BLaER1 treated with 17β-estradiol and CSF1 and Interleukin-3, amounts not matched to agents 10 nM and 100 nM (cell line): ENCODE measurements around the gene HPF1.
"Not testable (repeated sequence)": the region's sequence is repeated elsewhere in the genome, so short reads cannot be mapped to it uniquely, and the experiment has no call there.

Source experiments
- H3K27ac ChIP-seq, 11 experiments: shearing (Covaris generic); formaldehyde crosslinking; 2 replicates each; pipeline ENCODE4 v1.8.1; 2022
- H3K27me3 ChIP-seq, 11 experiments: shearing (Covaris generic); formaldehyde crosslinking; 2 replicates each; pipeline ENCODE4 v1.8.1; 2022
- H3K36me3 ChIP-seq, 11 experiments: shearing (Covaris generic); formaldehyde crosslinking; 2 replicates each; pipeline ENCODE4 v1.8.1; 2022
- H3K4me1 ChIP-seq, 10 experiments: shearing (Covaris generic); formaldehyde crosslinking; 2 replicates each; pipeline ENCODE4 v1.8.1; 2022
- H3K4me2 ChIP-seq, 11 experiments: shearing (Covaris generic); formaldehyde crosslinking; 2 replicates each; pipeline ENCODE4 v1.8.1; 2022
- H3K4me3 ChIP-seq, 10 experiments: shearing (Covaris generic); formaldehyde crosslinking; 2 replicates each; pipeline ENCODE4 v1.8.1; 2022
- H3K9ac ChIP-seq, 11 experiments: shearing (Covaris generic); formaldehyde crosslinking; 2 replicates each; pipeline ENCODE4 v1.8.1; 2022
- H3K9me3 ChIP-seq, 11 experiments: shearing (Covaris generic); formaldehyde crosslinking; replicated peaks in 1 of 11; 2 replicates each; pipeline ENCODE4 v1.8.1; 2022
- H4K20me1 ChIP-seq, 11 experiments: shearing (Covaris generic); formaldehyde crosslinking; 2 replicates each; pipeline ENCODE4 v1.8.1; 2022
- Cebpa-rat ChIP-seq, 11 experiments: shearing (Covaris generic); IDR thresholded peaks; 2 replicates each; pipeline ENCODE4 v1.8.1; 2022

The HPF1 gene

DNA sequence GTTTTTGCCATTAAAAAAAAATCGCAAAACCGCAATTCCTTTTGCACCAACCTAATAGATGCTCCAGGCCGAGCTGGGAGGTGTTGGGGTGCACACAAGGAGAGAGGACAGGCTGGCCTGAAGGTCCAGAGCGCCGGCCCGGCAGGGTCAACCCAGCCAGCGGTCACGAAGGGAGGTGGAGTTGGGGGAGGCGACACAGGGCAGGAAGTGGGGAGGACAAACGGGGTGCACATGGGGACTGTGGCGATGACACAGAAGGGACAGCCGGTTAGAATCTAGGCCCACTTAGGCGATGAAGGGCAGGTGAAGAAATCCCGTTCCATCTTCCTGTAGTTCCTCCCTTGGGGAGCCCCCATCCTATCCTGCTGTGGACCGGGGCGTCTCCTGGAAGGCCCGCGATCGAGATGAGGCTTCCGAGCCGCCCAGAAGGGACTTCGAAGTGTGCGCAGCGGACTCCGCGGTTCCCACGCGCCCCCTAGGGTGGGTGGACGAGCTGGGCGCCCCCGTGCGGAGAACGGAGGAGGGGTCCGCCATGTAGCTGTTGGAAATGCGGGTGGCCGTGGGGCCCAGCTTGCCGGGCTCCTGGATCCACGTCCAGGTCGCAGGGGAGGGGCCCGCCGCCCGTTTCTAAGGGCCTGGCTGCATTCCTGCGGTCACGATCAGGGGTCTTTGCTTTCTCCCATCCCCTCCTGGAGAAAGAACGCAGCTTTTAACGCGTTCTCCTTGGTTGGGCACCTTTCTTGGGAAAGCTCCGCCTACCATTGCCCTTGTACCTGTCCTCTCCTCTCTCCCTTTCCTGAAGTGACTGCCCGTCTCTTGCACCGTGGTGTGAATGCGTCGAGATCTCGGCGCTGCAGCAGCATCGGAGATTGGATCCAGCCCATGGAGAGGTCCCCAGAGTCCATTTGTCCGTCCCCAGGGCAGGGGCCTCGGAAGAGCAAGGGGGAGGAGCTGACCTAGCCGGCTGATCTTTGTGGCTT, 17.0 kb upstream of the HPF1 start:
- Histone ChIP-seq H3K4me2 (no peak overlapping the region), H3K27me3 (peaks cover 0 to 14% (median 9%) of the 10 kb centered on the region in 11 experiments; a peak in 13 of 22 replicates), H3K4me1 (peaks cover 11 to 24% (median 18%) of the 10 kb centered on the region in 10 experiments), H3K27ac (no peak overlapping the region), H3K4me3 (no peak overlapping the region), H4K20me1 (no peaks in the 10 kb centered on the region), H3K36me3 (no peaks in the 10 kb centered on the region), H3K9me3 (peaks cover 14 to 28% (median 22%) of the 10 kb centered on the region in 11 experiments), H3K9ac (no peak overlapping the region)
- TF ChIP-seq Cebpa-rat (IDR thresholded peaks at IDR 0.05): no peak

DNA sequence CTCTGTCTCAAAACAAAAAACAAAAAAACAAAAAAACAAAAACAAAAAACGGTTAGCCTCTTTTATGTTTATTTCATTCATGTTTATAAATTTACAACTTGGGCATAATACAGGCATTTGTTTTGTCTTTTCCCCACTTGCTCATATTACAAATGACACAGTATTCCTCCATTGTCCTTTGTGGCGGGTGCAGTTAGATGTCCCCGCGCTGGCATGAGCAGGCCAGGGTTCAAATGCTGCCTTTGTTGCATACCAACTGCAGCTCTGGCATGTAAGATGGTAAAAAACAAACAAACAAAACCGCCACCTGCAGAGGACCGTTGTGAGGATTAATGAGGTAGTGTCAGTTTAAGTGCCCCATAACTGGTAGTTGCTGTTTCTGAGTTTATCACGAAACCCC, 16.1 kb upstream of the HPF1 start:
- Histone ChIP-seq H3K4me3 (no peak overlapping the region), H4K20me1 (no peaks in the 10 kb centered on the region), H3K9me3 (peaks cover 14 to 28% (median 22%) of the 10 kb centered on the region in 11 experiments), H3K9ac (no peak overlapping the region), H3K27me3 (peaks cover 0 to 14% (median 9%) of the 10 kb centered on the region in 11 experiments; a peak in 13 of 22 replicates), H3K36me3 (no peaks in the 10 kb centered on the region), H3K4me2 (no peak overlapping the region), H3K27ac (no peak overlapping the region), H3K4me1 (peaks cover 11 to 24% (median 18%) of the 10 kb centered on the region in 10 experiments)
- no peak for TF ChIP-seq Cebpa-rat (IDR thresholded peaks at IDR 0.05)

DNA sequence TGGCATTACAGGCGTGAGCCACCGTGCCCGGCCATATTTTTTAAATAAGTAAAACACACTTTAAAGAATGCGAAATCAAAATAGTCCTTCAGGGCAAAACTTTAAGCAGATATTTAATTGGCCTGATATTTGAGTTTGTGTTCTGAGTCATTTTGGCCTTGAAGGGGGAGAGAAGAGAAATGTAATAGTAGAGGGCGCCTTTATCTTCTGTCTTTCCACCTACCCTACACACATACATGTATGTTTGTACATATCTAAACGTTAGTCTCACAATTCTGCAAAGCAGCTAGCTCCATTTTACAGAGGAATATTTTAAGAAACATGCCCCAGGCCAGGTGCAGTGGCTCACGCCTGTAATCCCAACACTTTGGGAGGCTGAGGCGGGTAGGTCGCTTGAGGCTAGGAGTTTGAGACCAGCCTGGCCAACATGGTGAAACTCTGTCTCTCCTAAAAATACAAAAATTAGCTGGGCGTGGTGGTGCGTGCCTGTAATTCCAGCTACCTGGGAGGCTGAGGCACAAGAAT, 13.9 kb upstream of the HPF1 start:
- Histone ChIP-seq H3K27ac (peak overlapping the region in 6 of 11 experiments; percentile 10 to 51 (median 32); a peak in 4 of 22 replicates), H3K9me3 (peaks cover 10 to 19% (median 15%) of the 10 kb centered on the region in 11 experiments), H3K4me2 (peak overlapping the region; percentile 33 to 65 (median 49)), H3K4me1 (peaks cover 11 to 24% (median 18%) of the 10 kb centered on the region in 10 experiments), H3K27me3 (peaks cover 0 to 14% (median 9%) of the 10 kb centered on the region in 11 experiments; a peak in 13 of 22 replicates)
- not testable (repeated sequence) for H3K36me3 ChIP-seq, H3K4me3 ChIP-seq, H3K9ac ChIP-seq, H4K20me1 ChIP-seq

DNA sequence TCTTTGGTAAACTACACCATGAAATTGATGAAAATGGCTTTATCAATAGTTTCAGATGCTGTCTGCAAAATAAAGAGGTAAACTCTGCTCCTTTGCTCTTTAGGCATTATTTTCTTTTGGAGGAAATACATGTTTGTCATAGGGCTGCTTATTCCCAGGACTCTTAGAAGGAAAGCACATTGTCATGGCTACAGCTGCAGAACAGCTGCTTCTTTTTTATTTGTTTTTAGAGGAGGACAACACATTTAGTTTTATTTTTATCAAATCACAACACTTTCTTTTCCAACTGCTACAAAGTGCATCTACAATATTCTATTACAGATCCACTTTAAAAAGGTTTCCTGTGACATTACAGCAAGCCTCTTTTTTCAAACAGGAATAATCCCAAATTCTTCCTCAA, 12.7 kb upstream of the HPF1 start:
- Histone ChIP-seq H3K4me2 (peak overlapping the region in 9 of 11 experiments; percentile 33 to 65 (median 49); a peak in 15 of 22 replicates), H3K4me1 (peaks cover 11 to 24% (median 18%) of the 10 kb centered on the region in 10 experiments), H3K9ac (no peak overlapping the region), H3K36me3 (no peaks in the 10 kb centered on the region), H4K20me1 (no peaks in the 10 kb centered on the region), H3K4me3 (no peak overlapping the region), H3K27ac (peak overlapping the region in 3 of 11 experiments; percentile 2 to 13 (median 10); a peak in 1 of 22 replicates), H3K27me3 (peaks cover 0 to 13% (median 9%) of the 10 kb centered on the region in 11 experiments; a peak in 13 of 22 replicates), H3K9me3 (peaks cover 10 to 19% (median 15%) of the 10 kb centered on the region in 11 experiments)
- TF ChIP-seq Cebpa-rat (IDR thresholded peaks at IDR 0.05): no peak

DNA sequence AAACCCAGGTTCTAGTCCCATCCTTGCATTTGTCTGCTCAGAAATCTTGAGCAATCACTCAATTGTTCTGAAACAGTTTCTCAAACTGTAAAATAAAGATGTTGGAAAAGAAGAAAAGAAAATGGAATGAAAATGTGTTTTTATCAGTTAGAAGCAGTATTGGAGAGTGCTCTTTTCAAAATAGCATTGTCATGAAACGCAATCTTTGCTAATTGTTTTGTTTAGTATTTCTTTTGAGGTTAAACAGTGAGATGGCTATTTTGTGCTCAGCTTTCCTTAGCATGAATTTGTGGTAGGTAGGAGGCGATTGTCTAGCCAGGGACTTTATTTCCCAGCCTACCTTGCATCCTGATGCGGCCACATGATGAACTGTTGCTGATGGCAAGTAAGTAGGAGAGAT, 10.6 kb upstream of the HPF1 start:
- Histone ChIP-seq H3K9ac (no peak overlapping the region), H3K4me2 (no peak overlapping the region), H4K20me1 (no peaks in the 10 kb centered on the region), H3K9me3 (0 out of 22 replicates have a peak, but pooled peaks cover 0 to 4% (median 0%) of the 10 kb centered on the region in 11 experiments), H3K27ac (no peak overlapping the region), H3K27me3 (no peaks in the 10 kb centered on the region), H3K4me1 (peaks cover 11 to 24% (median 18%) of the 10 kb centered on the region in 10 experiments), H3K4me3 (no peak overlapping the region), H3K36me3 (no peaks in the 10 kb centered on the region)
- no peak for TF ChIP-seq Cebpa-rat (IDR thresholded peaks at IDR 0.05)

DNA sequence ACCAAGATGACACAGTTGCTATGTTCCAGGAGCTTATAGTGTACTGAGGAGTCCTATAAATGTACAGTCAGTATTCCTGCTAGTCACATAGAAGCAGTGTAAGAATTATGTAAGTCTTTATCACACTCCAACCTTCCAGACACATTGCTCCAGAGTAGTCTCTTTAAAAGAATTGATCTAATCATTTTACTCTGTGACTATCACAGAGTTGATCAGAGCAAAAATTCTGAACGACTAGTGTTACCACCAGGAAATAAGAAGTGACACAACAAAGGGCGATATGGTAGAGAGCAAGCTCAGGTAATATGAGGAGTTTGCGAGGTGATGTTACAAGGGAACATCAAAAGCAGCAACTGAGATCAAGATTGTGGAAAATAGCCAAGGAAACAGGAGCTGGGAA, 9.0 kb upstream of the HPF1 start:
- H3K27me3 ChIP-seq: no peaks in the 10 kb centered on the region
- no peak for TF ChIP-seq Cebpa-rat (IDR thresholded peaks at IDR 0.05)
- H3K36me3 ChIP-seq: no peaks in the 10 kb centered on the region
- 0 out of 22 replicates have a peak, but pooled peaks cover 0 to 4% (median 0%) of the 10 kb centered on the region in 11 experiments for H3K9me3 ChIP-seq
- no peak overlapping the region for H3K4me3 ChIP-seq
- H3K4me1 ChIP-seq: peaks cover 11 to 23% (median 17%) of the 10 kb centered on the region in 10 experiments
- no peak overlapping the region for H3K4me2 ChIP-seq
- H4K20me1 ChIP-seq: no peaks in the 10 kb centered on the region
- no peak overlapping the region for H3K27ac ChIP-seq
- no peak overlapping the region for H3K9ac ChIP-seq

DNA sequence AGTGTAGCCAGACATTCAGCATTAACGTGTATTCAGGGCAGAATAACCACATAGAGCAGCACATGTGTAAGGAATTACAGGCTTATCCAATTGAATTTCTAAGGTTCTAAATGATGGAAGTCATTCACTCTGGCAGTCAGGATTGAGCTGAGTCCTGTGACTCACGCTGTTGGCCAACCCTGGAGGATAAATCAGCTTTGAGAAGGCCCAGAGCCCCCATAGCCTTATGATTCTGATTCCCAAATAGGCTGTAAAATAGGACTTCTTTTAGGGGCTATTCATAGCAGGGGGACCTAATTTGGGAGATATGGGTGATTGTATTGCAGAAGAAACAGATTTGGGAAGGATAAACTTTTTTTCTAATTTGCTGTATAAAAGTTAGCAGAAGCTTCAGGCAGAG, 8.1 kb upstream of the HPF1 start:
- H3K36me3 ChIP-seq: no peaks in the 10 kb centered on the region
- no peak overlapping the region for H3K4me3 ChIP-seq
- no peak overlapping the region for H3K27ac ChIP-seq
- H3K9ac ChIP-seq: no peak overlapping the region
- H3K27me3 ChIP-seq: no peaks in the 10 kb centered on the region
- H3K4me1 ChIP-seq: peaks cover 2 to 16% (median 8%) of the 10 kb centered on the region in 10 experiments; a peak in 18 of 20 replicates
- no peak for TF ChIP-seq Cebpa-rat (IDR thresholded peaks at IDR 0.05)
- H3K4me2 ChIP-seq: no peak overlapping the region
- H4K20me1 ChIP-seq: no peaks in the 10 kb centered on the region
- H3K9me3 ChIP-seq: 0 out of 22 replicates have a peak, but pooled peaks cover 0 to 4% (median 0%) of the 10 kb centered on the region in 11 experiments

DNA sequence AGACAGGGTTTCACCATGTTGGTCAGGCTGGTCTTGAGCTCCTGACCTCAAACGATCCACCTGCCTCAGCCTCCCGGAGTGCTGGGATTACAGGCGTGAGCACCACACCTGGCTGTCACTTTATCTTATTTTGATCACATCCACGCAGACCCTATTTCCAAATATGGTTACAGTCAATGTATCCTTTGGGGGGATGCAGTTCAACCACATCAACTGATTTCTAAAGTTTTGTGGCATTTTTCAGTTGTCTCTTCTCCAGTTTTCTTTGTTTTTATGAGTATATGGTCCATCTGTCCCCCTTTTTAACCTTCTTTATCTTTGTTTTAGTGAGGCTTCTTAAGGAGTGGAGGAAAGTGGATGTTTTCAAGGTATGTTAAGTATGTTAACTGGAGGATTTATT, 4.1 kb upstream of the HPF1 start:
- H3K4me3 ChIP-seq: no peak overlapping the region
- no peak overlapping the region for H3K27ac ChIP-seq
- H3K4me1 ChIP-seq: peaks cover under 1 to 10% (median 3%) of the 10 kb centered on the region in 10 experiments; a peak in 16 of 20 replicates
- no peaks in the 10 kb centered on the region for H3K9me3 ChIP-seq
- H3K9ac ChIP-seq: no peak overlapping the region
- H4K20me1 ChIP-seq: no peaks in the 10 kb centered on the region
- no peaks in the 10 kb centered on the region for H3K27me3 ChIP-seq
- no peaks in the 10 kb centered on the region for H3K36me3 ChIP-seq
- no peak overlapping the region for H3K4me2 ChIP-seq
- no peak for TF ChIP-seq Cebpa-rat (IDR thresholded peaks at IDR 0.05)

DNA sequence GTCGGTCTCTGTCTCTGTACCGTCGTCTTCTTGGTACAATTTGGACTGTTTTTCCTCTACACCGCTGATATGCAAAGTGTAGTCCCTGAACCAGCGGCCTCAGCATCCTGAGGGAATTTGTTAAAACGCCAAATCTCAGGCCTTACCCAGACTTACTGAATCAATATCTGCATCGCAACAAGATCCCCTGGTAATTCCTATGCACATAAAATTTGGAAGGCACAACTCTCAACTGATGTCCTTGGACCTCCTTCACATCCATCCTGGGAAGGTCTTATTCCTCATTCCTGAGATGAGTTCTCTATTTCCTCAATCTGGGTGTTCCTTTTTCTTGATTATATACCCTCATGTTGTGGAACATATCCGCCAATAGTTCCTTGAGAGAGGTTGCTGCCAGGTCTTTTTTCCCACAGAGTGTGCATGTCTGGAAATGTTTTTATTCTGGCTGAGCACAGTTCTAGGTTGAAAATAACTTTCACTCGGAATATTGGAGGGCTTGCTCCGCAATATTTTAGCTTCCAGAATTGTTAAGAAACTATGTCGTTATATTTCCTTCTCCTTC, 738 bp upstream of the HPF1 start:
- H3K27ac ChIP-seq: no peak overlapping the region
- peak overlapping the region in 1 of 10 experiments; percentile 72; a peak in 2 of 20 replicates for H3K4me3 ChIP-seq
- H3K4me2 ChIP-seq: peak overlapping the region in 6 of 11 experiments; percentile 85 to 93 (median 90); a peak in 10 of 22 replicates
- no peak overlapping the region for H3K9ac ChIP-seq
- TF ChIP-seq Cebpa-rat (IDR thresholded peaks at IDR 0.05): no peak
- H3K9me3 ChIP-seq: no peaks in the 10 kb centered on the region
- H4K20me1 ChIP-seq: no peaks in the 10 kb centered on the region
- no peaks in the 10 kb centered on the region for H3K27me3 ChIP-seq
- H3K4me1 ChIP-seq: peaks cover 10 to 23% (median 16%) of the 10 kb centered on the region in 10 experiments
- peaks cover 0 to 6% (median 1%) of the 10 kb centered on the region in 11 experiments; a peak in 14 of 22 replicates for H3K36me3 ChIP-seq
